ENCODE measurements around the gene FAM210B. TPM values are rescaled to one million over a fixed set of nuclear protein-coding genes. Genes with fewer than 3 reads are reported as not detected.

Gene FAM210B
- total RNA-seq, 1 experiment from 2014 or later = 8.4 TPM

Other genes starting within 250 kb of the FAM210B start
- gene MC3R, start 110.2 kb upstream of the FAM210B start, total RNA-seq (2014; rRNA removed; shearing (Covaris generic)) = not detected in 2 replicates
- gene AURKA, start 33.2 kb downstream of the FAM210B start, total RNA-seq (2014; rRNA removed; shearing (Covaris generic)) = 133 and 148 TPM in 2 replicates
- 52.2 and 79.0 TPM in 2 replicates for gene CSTF1, start 33.7 kb downstream of the FAM210B start, total RNA-seq (2014; rRNA removed; shearing (Covaris generic))
- gene CASS4, start 53.3 kb downstream of the FAM210B start, total RNA-seq (2014; rRNA removed; shearing (Covaris generic)) = not detected in 2 replicates
- gene RTF2, start 109.7 kb downstream of the FAM210B start, total RNA-seq (2014; rRNA removed; shearing (Covaris generic)) = 76.0 and 97.3 TPM in 2 replicates
- not detected in 2 replicates for gene FAM209A, start 165.8 kb downstream of the FAM210B start, total RNA-seq (2014; rRNA removed; shearing (Covaris generic))
- gene FAM209B, start 174.3 kb downstream of the FAM210B start, total RNA-seq (2014; rRNA removed; shearing (Covaris generic)) = not detected in 2 replicates

Measured in HT1080 (cell line).